Astrocyte of the spinal cord (primary cell): ENCODE results near the gene KRT8.

Experiments used
- DNase-seq: peaks from one replicate; pipeline ENCODE4 v3.0.0; 2011; ENCODE audit warnings: low read depth, low spot score
- H3K4me3 ChIP-seq: 2 replicates; pipeline ENCODE4 v1.5.1; 2011; ENCODE audit warnings: low read depth, mild to moderate bottlenecking, low read length, moderate library complexity
- CTCF ChIP-seq: IDR thresholded peaks from 2 replicates; pipeline ENCODE4 v1.5.1; 2012; ENCODE audit warnings: low read depth, mild to moderate bottlenecking, low read length, inconsistent platforms
- in situ Hi-C: cut with HindIII; loops from 2 replicates; pipeline ENCODE4 v1.10.0; 2017; ENCODE audit warnings: low sequenced_read_pairs

The KRT8 gene

GRCh38 chr12:52949413-52950331 is 44.8 kb upstream of the KRT8 start:
- H3K4me3 ChIP-seq, result peak overlapping the region; percentile 60
- peak; percentile 92 for DNase-seq
- no peak for TF ChIP-seq CTCF
- in situ Hi-C loops, result no loop called here

- in situ Hi-C loops, result no loop called here
- TF ChIP-seq CTCF, result no peak
- H3K4me3 ChIP-seq, result no peak overlapping the region
Measured at GRCh38 chr12:52947738-52948423, 43.0 kb upstream of the KRT8 start.

GRCh38 chr12:52946797-52947547 is 42.1 kb upstream of the KRT8 start:
- in situ Hi-C loops, result no loop called here
- peak; percentile 18 for DNase-seq
- no peak overlapping the region for H3K4me3 ChIP-seq

More at GRCh38 chr12:52947738-52948423, 43.0 kb upstream of the KRT8 start:
- DNase-seq, result no peak

GRCh38 chr12:52946334-52946733 is 41.5 kb upstream of the KRT8 start:
- no peak overlapping the region for H3K4me3 ChIP-seq
- DNase-seq, result no peak
- in situ Hi-C loops, result no loop called here
- no peak for TF ChIP-seq CTCF

More at GRCh38 chr12:52946797-52947547, 42.1 kb upstream of the KRT8 start:
- no peak for TF ChIP-seq CTCF

GRCh38 chr12:52945389-52946232 is 40.7 kb upstream of the KRT8 start:
- in situ Hi-C loops, result no loop called here

More at GRCh38 chr12:52945389-52946232, 40.7 kb upstream of the KRT8 start:
- peak; percentile 59 for DNase-seq
- no peak overlapping the region for H3K4me3 ChIP-seq
- TF ChIP-seq CTCF, result no peak
